Loucy (cell line): Measurements from ENCODE around the gene KRTAP4-12.

Experiments
- CTCF ChIP-seq: fragments of 200-600 bp; sonication (generic); conservative IDR thresholded peaks from 2 replicates; pipeline ENCODE4 v1.5.1; 2014; ENCODE audit warnings: mild to moderate bottlenecking, antibody characterized with exemption, low read length
- EZH2phosphoT487 ChIP-seq: fragments of 200-600 bp; IDR thresholded peaks from 2 replicates; pipeline ENCODE4 v1.6.1; 2018; ENCODE audit warnings: antibody characterized with exemption, mild to moderate bottlenecking, moderate library complexity, borderline replicate concordance

GRCh38 chr17:41073676-41074075, 50.3 kb downstream of the KRTAP4-12 start:
- TF ChIP-seq CTCF = no peak
- no peak for TF ChIP-seq EZH2phosphoT487
